Uterus (tissue), 4 donors: ENCODE data around the gene NRBP1. TPM values are rescaled to one million over a fixed set of nuclear protein-coding genes. Genes with fewer than 3 reads are reported as not detected.

Experiments used
- DNase-seq, 2 donors: peaks; one replicate each; pipeline ENCODE4 v3.0.0-alpha.2; 2019 to 2020
- H3K27ac ChIP-seq, 2 donors: fragments of 200-600 bp; sonication (generic); 1 replicate in 1 of 2; 2 replicates in 1 of 2; pipeline ENCODE4 v1.5.1; 2016 to 2018
- H3K27me3 ChIP-seq, 2 donors: fragments of 200-600 bp; sonication (generic); one replicate each; pipeline ENCODE4 v1.5.1; 2018 to 2019; ENCODE audit warnings: control low read depth in 1 of 2
- H3K36me3 ChIP-seq, 2 donors: fragments of 200-600 bp; sonication (generic); one replicate each; pipeline ENCODE4 v1.5.1; 2019; ENCODE audit warnings: control low read depth in 1 of 2
- H3K4me1 ChIP-seq, 2 donors: fragments of 200-600 bp; sonication (generic); one replicate each; pipeline ENCODE4 v1.5.1; 2018 to 2019; ENCODE audit warnings: control low read depth in 1 of 2
- H3K4me3 ChIP-seq, 2 donors: fragments of 200-600 bp; sonication (generic); 1 replicate in 1 of 2; 2 replicates in 1 of 2; pipeline ENCODE4 v1.5.1; 2018 to 2019; ENCODE audit warnings: mild to moderate bottlenecking in 1 of 2
- H3K9me3 ChIP-seq, 2 donors: fragments of 200-600 bp; sonication (generic); one replicate each; pipeline ENCODE4 v1.5.1; 2019; ENCODE audit warnings: control low read depth in 1 of 2
- POLR2A ChIP-seq, 2 donors: fragments of 450-650 bp; IDR thresholded peaks; one replicate each; pipeline ENCODE4 v1.6.1; 2016; ENCODE audit warnings: antibody characterized with exemption in 2 of 2, mild to moderate bottlenecking in 1 of 2, moderate library complexity in 1 of 2
- intact Hi-C: fragments of 100-400 bp; cut with DNase I; formaldehyde crosslinking; loops from one replicate; pipeline ENCODE4 v1.15.1; 2023; ENCODE audit warnings: low total_unique reads
- total RNA-seq, 4 donors: library from RNA; depleted of rRNA in 3 of 4; stranded (reverse); fragments of >200 nt in 3 of 4; gene quantifications; one replicate each; pipeline versions ENCODE4 v1.1.0 to v1.2.4, GENCODE V29; 2014 to 2023
- TF ChIP-seq, protein P1 (sequence below), 4 experiments: fragments of 200-600 bp in 2 of 4; fragments of 450-650 bp in 2 of 4; sonication (generic) in 2 of 4; IDR thresholded peaks; one replicate each; pipeline ENCODE4 v1.5.1; 2016 to 2019; ENCODE audit warnings: antibody characterized with exemption in 4 of 4, mild to moderate bottlenecking in 2 of 4, moderate library complexity in 1 of 4
- donor health status: DM: yes; HTN: yes; CAD: no.

NRBP1 gene
- 100 to 1,000 TPM in 2 of 4 donors, 10 to 100 TPM in 2; 57.6 to 148 (median 83.5) TPM for total RNA-seq

DNA sequence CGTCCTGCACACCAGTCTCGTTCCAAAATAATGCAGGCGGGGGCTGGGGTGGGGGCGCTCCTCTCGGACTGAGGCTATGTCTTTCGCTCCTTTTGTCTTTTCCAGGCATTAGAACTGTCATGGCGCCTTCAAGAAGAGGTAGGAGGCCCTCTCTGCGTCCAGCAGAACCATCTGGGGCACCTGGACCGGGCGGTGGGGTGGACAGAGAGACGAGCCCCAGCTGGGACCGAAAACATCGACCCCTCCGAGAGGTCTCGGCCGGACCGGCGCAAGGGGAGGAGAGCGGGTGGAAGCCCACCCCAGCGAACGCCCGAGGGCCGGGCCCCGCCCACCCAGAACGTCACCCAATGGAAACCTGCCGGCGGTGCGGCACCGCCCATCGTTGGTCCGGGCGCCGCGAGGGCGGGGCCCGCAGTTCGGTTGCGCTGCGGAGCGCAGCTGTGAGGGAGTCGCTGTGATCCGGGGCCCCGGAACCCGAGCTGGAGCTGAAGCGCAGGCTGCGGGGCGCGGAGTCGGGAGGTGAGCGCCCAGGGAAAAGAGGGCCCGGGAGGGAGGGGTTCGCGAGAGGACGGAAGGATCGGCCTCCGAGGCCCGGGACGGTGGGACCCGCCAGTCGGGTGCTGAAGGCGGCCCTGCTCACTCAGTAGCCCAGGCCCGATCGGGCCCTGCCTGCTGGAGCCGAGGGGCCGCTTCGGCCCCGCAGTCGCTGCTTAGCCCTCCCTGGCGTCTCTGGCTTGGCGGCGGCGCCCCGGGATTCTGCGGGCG is at the start of gene NRBP1:
Gene NRBP1 (plus strand): TSS at position 419 of the 765 bp plus-strand sequence. CDS start 4,643 bp downstream, outside the sequence.
- DNase-seq = peak; percentile 90 to 91
- Histone ChIP-seq H3K36me3 (no peaks in the 10 kb centered on the region), H3K27ac (peak within 1 kb of the TSS; percentile 95 to 99), H3K4me3 (peak within 1 kb of the TSS; percentile 95 to 98), H3K4me1 (peaks cover 0 to 8% of the 10 kb centered on the region in 2 donors), H3K9me3 (no peaks in the 10 kb centered on the region), H3K27me3 (no peaks in the 10 kb centered on the region)
- TF ChIP-seq, protein P1, sequence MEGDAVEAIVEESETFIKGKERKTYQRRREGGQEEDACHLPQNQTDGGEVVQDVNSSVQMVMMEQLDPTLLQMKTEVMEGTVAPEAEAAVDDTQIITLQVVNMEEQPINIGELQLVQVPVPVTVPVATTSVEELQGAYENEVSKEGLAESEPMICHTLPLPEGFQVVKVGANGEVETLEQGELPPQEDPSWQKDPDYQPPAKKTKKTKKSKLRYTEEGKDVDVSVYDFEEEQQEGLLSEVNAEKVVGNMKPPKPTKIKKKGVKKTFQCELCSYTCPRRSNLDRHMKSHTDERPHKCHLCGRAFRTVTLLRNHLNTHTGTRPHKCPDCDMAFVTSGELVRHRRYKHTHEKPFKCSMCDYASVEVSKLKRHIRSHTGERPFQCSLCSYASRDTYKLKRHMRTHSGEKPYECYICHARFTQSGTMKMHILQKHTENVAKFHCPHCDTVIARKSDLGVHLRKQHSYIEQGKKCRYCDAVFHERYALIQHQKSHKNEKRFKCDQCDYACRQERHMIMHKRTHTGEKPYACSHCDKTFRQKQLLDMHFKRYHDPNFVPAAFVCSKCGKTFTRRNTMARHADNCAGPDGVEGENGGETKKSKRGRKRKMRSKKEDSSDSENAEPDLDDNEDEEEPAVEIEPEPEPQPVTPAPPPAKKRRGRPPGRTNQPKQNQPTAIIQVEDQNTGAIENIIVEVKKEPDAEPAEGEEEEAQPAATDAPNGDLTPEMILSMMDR (IDR thresholded peaks at IDR 0.05) = peak in 2 of 4 experiments; percentile 5 to 6
- peak; percentile 72 to 92 for TF ChIP-seq POLR2A (IDR thresholded peaks at IDR 0.05)
- intact Hi-C loops = no loop called here

GRCh38 chr2:27378809-27379290 is 49.6 kb upstream of the NRBP1 start:
- no peaks in the 10 kb centered on the region for H3K4me1 ChIP-seq
- H3K9me3 ChIP-seq = no peaks in the 10 kb centered on the region
- H3K27ac ChIP-seq = no peak overlapping the region
- H3K27me3 ChIP-seq = no peaks in the 10 kb centered on the region
- H3K4me3 ChIP-seq = no peak overlapping the region
- intact Hi-C loops = no loop called here
- no peak for DNase-seq
- no peak for TF ChIP-seq POLR2A (IDR thresholded peaks at IDR 0.05)
- TF ChIP-seq, protein P1 (IDR thresholded peaks at IDR 0.05) = no peak
- no peaks in the 10 kb centered on the region for H3K36me3 ChIP-seq

GRCh38 chr2:27379383-27379835 is 49.0 kb upstream of the NRBP1 start:
- TF ChIP-seq, protein P1 (IDR thresholded peaks at IDR 0.05) = no peak
- TF ChIP-seq POLR2A (IDR thresholded peaks at IDR 0.05) = no peak
- no peaks in the 10 kb centered on the region for H3K27me3 ChIP-seq
- intact Hi-C loops = no loop called here
- peak overlapping the region in 1 of 2 donors; percentile 82 for H3K27ac ChIP-seq
- DNase-seq = no peak
- no peaks in the 10 kb centered on the region for H3K9me3 ChIP-seq
- peak overlapping the region in 1 of 2 donors; percentile 71 for H3K4me3 ChIP-seq
- H3K36me3 ChIP-seq = no peaks in the 10 kb centered on the region
- H3K4me1 ChIP-seq = no peaks in the 10 kb centered on the region

GRCh38 chr2:27379836-27380625 is 48.4 kb upstream of the NRBP1 start:
- DNase-seq = peak; percentile 70 to 75
- H3K27ac ChIP-seq = peak overlapping the region; percentile 82 to 90
- peak overlapping the region; percentile 55 to 71 for H3K4me3 ChIP-seq
- no peaks in the 10 kb centered on the region for H3K36me3 ChIP-seq
- H3K4me1 ChIP-seq = no peaks in the 10 kb centered on the region
- TF ChIP-seq, protein P1 (IDR thresholded peaks at IDR 0.05) = no peak
- TF ChIP-seq POLR2A (IDR thresholded peaks at IDR 0.05) = no peak
- H3K9me3 ChIP-seq = no peaks in the 10 kb centered on the region
- intact Hi-C loops = no loop called here
- no peaks in the 10 kb centered on the region for H3K27me3 ChIP-seq
